GM23248 (cell line): Measurements from ENCODE around the gene IDH3B. TPM values are rescaled to one million over a fixed set of nuclear protein-coding genes. Genes with fewer than 3 reads are reported as not detected.

Experiments used
- DNase-seq: peaks from one replicate; pipeline ENCODE4 v3.0.0-alpha.2; 2015
- H2AFZ ChIP-seq: fragments of 200-600 bp; sonication (generic); 2 replicates; pipeline ENCODE4 v1.6.1; 2016; ENCODE audit warnings: antibody characterized with exemption
- H3F3A ChIP-seq: fragments of 200-600 bp; sonication (generic); 2 replicates; pipeline ENCODE4 v1.6.1; 2016; ENCODE audit warnings: mild to moderate bottlenecking, antibody characterized with exemption, mixed run types; ENCODE audit not compliant: insufficient read depth
- H3K27ac ChIP-seq: fragments of 200-600 bp; sonication (generic); 2 replicates; pipeline ENCODE4 v1.5.1; 2016; ENCODE audit warnings: mild to moderate bottlenecking
- H3K27me3 ChIP-seq: fragments of 200-600 bp; sonication (generic); replicated peaks from 2 replicates; pipeline ENCODE4 v1.6.1; 2016; ENCODE audit warnings: mild to moderate bottlenecking; ENCODE audit not compliant: insufficient read depth
- H3K36me3 ChIP-seq: fragments of 200-600 bp; sonication (generic); 2 replicates; pipeline ENCODE4 v1.6.1; 2016; ENCODE audit warnings: low read depth, mild to moderate bottlenecking
- H3K4me1 ChIP-seq: fragments of 200-600 bp; sonication (generic); 2 replicates; pipeline ENCODE4 v1.6.1; 2016; ENCODE audit warnings: mild to moderate bottlenecking; ENCODE audit not compliant: insufficient read depth
- H3K4me2 ChIP-seq: fragments of 200-600 bp; sonication (generic); one replicate; pipeline ENCODE4 v1.6.1; 2016; ENCODE audit warnings: mild to moderate bottlenecking; ENCODE audit not compliant: unreplicated experiment
- H3K4me3 ChIP-seq: fragments of 200-600 bp; sonication (generic); 2 replicates; pipeline ENCODE4 v1.5.1; 2016; ENCODE audit warnings: mild to moderate bottlenecking
- H3K79me2 ChIP-seq: fragments of 200-600 bp; sonication (generic); 2 replicates; pipeline ENCODE4 v1.6.1; 2016; ENCODE audit warnings: mild to moderate bottlenecking; ENCODE audit not compliant: insufficient read depth
- H3K9ac ChIP-seq: fragments of 200-600 bp; sonication (generic); 2 replicates; pipeline ENCODE4 v1.6.1; 2016; ENCODE audit warnings: mild to moderate bottlenecking
- H3K9me2 ChIP-seq: fragments of 200-600 bp; sonication (generic); 2 replicates; pipeline ENCODE4 v1.6.1; 2016; ENCODE audit warnings: mixed run types, mild to moderate bottlenecking, moderate library complexity; ENCODE audit not compliant: insufficient read depth
- H3K9me3 ChIP-seq: fragments of 200-600 bp; sonication (generic); one replicate; pipeline ENCODE4 v1.6.1; 2017; ENCODE audit warnings: low read depth
- H4K20me1 ChIP-seq: fragments of 200-600 bp; sonication (generic); 2 replicates; pipeline ENCODE4 v1.6.0; 2016; ENCODE audit not compliant: insufficient read depth
- EZH2 ChIP-seq: fragments of 200-600 bp; sonication (generic); IDR thresholded peaks from 2 replicates; pipeline ENCODE4 v1.6.1; 2018; ENCODE audit warnings: antibody characterized with exemption, mild to moderate bottlenecking; ENCODE audit not compliant: insufficient read depth, poor library complexity, severe bottlenecking
- EZH2phosphoT487 ChIP-seq: fragments of 200-600 bp; sonication (generic); IDR thresholded peaks from 2 replicates; pipeline ENCODE4 v1.6.1; 2018; ENCODE audit warnings: antibody characterized with exemption, moderate library complexity, mild to moderate bottlenecking, low read depth; ENCODE audit not compliant: insufficient read depth
- WGBS, 2 experiments: methylation state at CpG; one replicate each; pipeline ENCODE4 v1.1.6; 2015 to 2017; ENCODE audit warnings: low lambda C conversion rate in 2 of 2, low coverage in 1 of 2; ENCODE audit errors: missing lambda C conversion rate in 2 of 2; 5-methylcytosine and 5-hydroxymethylcytosine counted together
- in situ Hi-C: fragments of 300-500 bp; cut with MboI; formaldehyde crosslinking; loops from 2 replicates; pipeline ENCODE4 v1.15.0; 2020
- polyA plus RNA-seq: library from polyadenylated mRNA; unstranded; fragments of >200 nt; fragmentation: Nextera tagmentation; extraction: Ambion mirVana; gene quantifications from 2 replicates; pipeline ENCODE4 v1.2.1, GENCODE V29; 2016
- total RNA-seq: library from RNA; depleted of rRNA; stranded (reverse); fragments of >200 nt; shearing (Covaris generic); gene quantifications from 2 replicates; pipeline ENCODE4 v1.2.3, GENCODE V29; 2014

IDH3B gene
- total and polyA plus RNA-seq, 2 experiments from 2014 or later: 76.3 to 79.5 TPM

DNA sequence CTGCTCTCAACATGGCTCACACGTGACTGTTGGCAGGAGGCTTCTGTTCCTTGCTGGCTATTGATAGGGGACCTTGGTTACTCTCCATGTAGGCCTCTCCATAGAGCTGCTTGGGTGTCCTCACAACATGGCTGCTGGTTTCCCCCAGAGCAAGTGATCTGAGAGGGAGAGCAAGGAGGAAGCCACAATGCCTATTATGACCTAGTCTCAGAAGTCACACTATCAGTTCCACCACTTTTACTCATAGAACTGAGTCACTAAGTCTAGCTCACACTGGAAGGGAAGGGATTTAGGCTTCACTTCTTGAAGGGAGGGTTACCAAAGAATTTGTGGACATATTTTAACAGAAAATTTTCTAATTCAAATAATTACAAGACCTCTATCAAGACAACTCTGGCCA, 20.3 kb downstream of the IDH3B start:
- 38 to 42% methylated on average over 1 of the region's 1 CpG for WGBS, 2 experiments
- no peak overlapping the region for H3K9ac ChIP-seq
- no peaks in the 10 kb centered on the region for H3K79me2 ChIP-seq
- H3K9me3 ChIP-seq: no peaks in the 10 kb centered on the region
- no peaks in the 10 kb centered on the region for H3K9me2 ChIP-seq
- H3K4me2 ChIP-seq: no peak overlapping the region
- H3K27me3 ChIP-seq: no peaks in the 10 kb centered on the region
- no peaks in the 10 kb centered on the region for H3K4me1 ChIP-seq
- peaks cover 6% of the 10 kb centered on the region; the same call in 1 of the 2 replicates for H3K36me3 ChIP-seq
- DNase-seq: no peak
- in situ Hi-C loops: loop anchor here (10.0 kb wide), 1 partner anchor 119 kb away; no protein-coding TSS in a partner anchor
- no peaks in the 10 kb centered on the region for H4K20me1 ChIP-seq
- no peak overlapping the region for H3K4me3 ChIP-seq
- H2AFZ ChIP-seq: no peak overlapping the region
- TF ChIP-seq EZH2phosphoT487: no peak
- TF ChIP-seq EZH2: no peak
- peaks cover 5% of the 10 kb centered on the region; the same call in 1 of the 2 replicates for H3F3A ChIP-seq
- no peak overlapping the region for H3K27ac ChIP-seq

DNA sequence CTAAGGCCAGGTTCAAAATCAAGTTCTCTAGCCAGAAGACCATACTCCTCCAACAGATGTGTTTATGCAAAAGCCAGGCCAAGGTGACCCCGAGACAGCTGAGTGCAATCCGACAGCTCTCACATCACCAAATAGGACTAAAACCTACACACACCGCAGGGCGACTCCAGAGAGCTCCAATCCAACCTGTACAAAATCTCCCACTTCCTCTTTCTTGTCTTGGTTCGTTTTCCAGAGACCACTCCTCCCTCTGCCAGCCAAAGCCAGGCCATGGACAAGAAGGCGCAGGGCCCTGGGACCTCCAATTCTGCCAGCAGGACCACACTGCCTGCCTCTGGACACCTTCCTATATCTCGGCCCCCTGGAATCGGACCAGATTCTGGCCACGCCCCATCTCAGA, 23.1 kb downstream of the IDH3B start:
- H3K27ac ChIP-seq: no peak overlapping the region
- no peak overlapping the region for H3K4me2 ChIP-seq
- no peak for TF ChIP-seq EZH2phosphoT487
- no peak for TF ChIP-seq EZH2
- H3K4me1 ChIP-seq: no peaks in the 10 kb centered on the region
- H3K36me3 ChIP-seq: peaks cover 6% of the 10 kb centered on the region; the same call in 1 of the 2 replicates
- no peak for DNase-seq
- no peak overlapping the region for H3K9ac ChIP-seq
- H3F3A ChIP-seq: no peaks in the 10 kb centered on the region
- H3K4me3 ChIP-seq: no peak overlapping the region
- in situ Hi-C loops: loop anchor here (10.0 kb wide), 1 partner anchor 116 kb away; no protein-coding TSS in a partner anchor
- no peak overlapping the region for H2AFZ ChIP-seq
- no peaks in the 10 kb centered on the region for H3K9me2 ChIP-seq
- H3K9me3 ChIP-seq: no peaks in the 10 kb centered on the region
- no peaks in the 10 kb centered on the region for H4K20me1 ChIP-seq
- 0 out of 2 replicates have a peak, but pooled peaks cover 1% of the 10 kb centered on the region for H3K27me3 ChIP-seq
- H3K79me2 ChIP-seq: no peaks in the 10 kb centered on the region
- 75 to 80% methylated on average over 9 of the region's 9 CpGs for WGBS, 2 experiments

DNA sequence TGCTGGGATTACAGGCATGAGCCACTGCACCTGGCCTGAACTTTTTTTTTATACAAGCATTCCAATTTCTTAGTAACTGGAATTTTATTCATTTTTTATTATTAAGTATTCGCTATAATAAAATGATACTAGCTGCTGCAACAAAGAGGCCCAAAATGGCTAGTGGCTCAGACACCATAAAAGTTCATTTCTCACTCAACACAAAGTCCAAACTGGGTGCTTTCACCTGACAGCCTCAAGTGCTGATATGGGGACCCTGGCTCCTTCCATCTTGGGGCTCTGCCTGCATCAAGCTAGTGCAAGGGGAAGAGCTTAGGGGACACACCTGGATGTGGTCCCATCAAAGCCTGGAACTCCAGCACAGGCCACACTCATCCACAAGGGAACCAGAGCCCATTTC, 23.8 kb downstream of the IDH3B start:
- H3K4me3 ChIP-seq: no peak overlapping the region
- no peaks in the 10 kb centered on the region for H3K79me2 ChIP-seq
- TF ChIP-seq EZH2phosphoT487 (no peak), EZH2 (no peak)
- in situ Hi-C loops: loop anchor here (10.0 kb wide), 1 partner anchor 115 kb away; no protein-coding TSS in a partner anchor
- H3K9me3 ChIP-seq: no peaks in the 10 kb centered on the region
- no peaks in the 10 kb centered on the region for H3K9me2 ChIP-seq
- H3K27ac ChIP-seq: no peak overlapping the region
- no peak for DNase-seq
- H3K27me3 ChIP-seq: 0 out of 2 replicates have a peak, but pooled peaks cover 3% of the 10 kb centered on the region
- H4K20me1 ChIP-seq: no peaks in the 10 kb centered on the region
- no peak overlapping the region for H3K4me2 ChIP-seq
- no peaks in the 10 kb centered on the region for H3K4me1 ChIP-seq
- no peak overlapping the region for H2AFZ ChIP-seq
- H3F3A ChIP-seq: no peaks in the 10 kb centered on the region
- peaks cover 6% of the 10 kb centered on the region; the same call in 1 of the 2 replicates for H3K36me3 ChIP-seq
- H3K9ac ChIP-seq: no peak overlapping the region
- WGBS, 2 experiments: 0 to 17% methylated on average over 1 of the region's 1 CpG

DNA sequence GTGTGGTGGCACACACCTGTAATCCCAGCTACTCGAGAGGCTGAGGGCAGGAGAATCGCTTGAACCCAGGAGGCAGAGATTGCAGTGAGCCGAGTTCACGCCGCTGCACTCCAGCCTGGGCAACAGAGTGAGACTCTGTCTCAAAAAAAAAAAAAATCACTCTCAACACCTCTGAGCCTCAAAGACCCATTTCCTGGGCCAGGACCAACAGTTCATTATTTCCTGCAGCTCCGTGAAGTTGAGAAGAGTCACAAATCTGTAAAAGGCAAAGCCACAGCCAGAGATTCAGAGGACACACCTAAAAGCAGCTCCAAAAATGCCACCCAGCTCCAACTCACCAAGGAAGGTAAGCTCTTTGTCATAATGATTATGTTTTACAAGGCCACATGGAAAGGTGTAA, 26.8 kb downstream of the IDH3B start:
- no peaks in the 10 kb centered on the region for H3K9me2 ChIP-seq
- H3K79me2 ChIP-seq: no peaks in the 10 kb centered on the region
- in situ Hi-C loops: no loop called here
- WGBS, 2 experiments: 45 to 47% methylated on average over 6 of the region's 6 CpGs
- no peaks in the 10 kb centered on the region for H3F3A ChIP-seq
- TF ChIP-seq EZH2: no peak
- no peak for TF ChIP-seq EZH2phosphoT487
- no peak overlapping the region for H3K4me2 ChIP-seq
- no peak overlapping the region for H3K9ac ChIP-seq
- 0 out of 2 replicates have a peak, but pooled peaks cover 3% of the 10 kb centered on the region for H3K27me3 ChIP-seq
- no peaks in the 10 kb centered on the region for H3K36me3 ChIP-seq
- DNase-seq: no peak
- no peaks in the 10 kb centered on the region for H3K9me3 ChIP-seq
- no peak overlapping the region for H3K27ac ChIP-seq
- H4K20me1 ChIP-seq: no peaks in the 10 kb centered on the region
- no peaks in the 10 kb centered on the region for H3K4me1 ChIP-seq
- no peak overlapping the region for H3K4me3 ChIP-seq
- H2AFZ ChIP-seq: no peak overlapping the region
